Lung (tissue), 12 donors: ENCODE data around the gene OR8D4. TPM values are rescaled to one million over a fixed set of nuclear protein-coding genes. Genes with fewer than 3 reads are reported as not detected.

Experiments used
- ATAC-seq: fragments of 200-7000 bp; cut with Tn5 transposase; one replicate; pipeline ENCODE4 v1.9.1; 2020; ENCODE audit warnings: moderate number of reproducible peaks; ENCODE audit not compliant: insufficient read depth, low FRiP score
- DNase-seq, 3 donors: peaks; one replicate each; pipeline ENCODE4 v3.0.0-alpha.2; 2013 to 2017
- H3K27ac ChIP-seq, 2 donors: one replicate each; pipeline ENCODE4 v1.5.1; 2013; ENCODE audit warnings: mild to moderate bottlenecking in 2 of 2, moderate library complexity in 2 of 2, control low read depth in 1 of 2, inconsistent platforms in 1 of 2, low read depth in 1 of 2, low read length in 1 of 2
- H3K27me3 ChIP-seq, 3 donors: one replicate each; pipeline ENCODE4 v1.5.1; 2013; ENCODE audit warnings: low read length in 2 of 3; ENCODE audit not compliant: control insufficient read depth in 3 of 3, insufficient read depth in 3 of 3
- H3K36me3 ChIP-seq, 4 donors: one replicate each; pipeline ENCODE4 v1.5.1; 2013; ENCODE audit warnings: low read length in 4 of 4, mild to moderate bottlenecking in 1 of 4, moderate library complexity in 1 of 4; ENCODE audit not compliant: control insufficient read depth in 4 of 4, insufficient read depth in 4 of 4
- H3K4me1 ChIP-seq, 5 donors: one replicate each; pipeline ENCODE4 v1.5.1; 2013; ENCODE audit warnings: low read length in 5 of 5, mild to moderate bottlenecking in 2 of 5, moderate library complexity in 1 of 5; ENCODE audit not compliant: control insufficient read depth in 5 of 5, insufficient read depth in 5 of 5
- H3K4me3 ChIP-seq: one replicate; pipeline ENCODE4 v1.5.1; 2013; ENCODE audit warnings: mild to moderate bottlenecking, control low read depth, moderate library complexity
- H3K9ac ChIP-seq, 2 donors: one replicate each; pipeline ENCODE4 v1.5.1; 2013; ENCODE audit warnings: low read length in 2 of 2, control low read depth in 1 of 2; ENCODE audit not compliant: insufficient read depth in 1 of 2
- H3K9me3 ChIP-seq, 4 donors: one replicate each; pipeline ENCODE4 v1.5.1; 2013; ENCODE audit warnings: low read length in 3 of 4, mild to moderate bottlenecking in 1 of 4, moderate library complexity in 1 of 4; ENCODE audit not compliant: control insufficient read depth in 4 of 4, insufficient read depth in 3 of 4
- CTCF ChIP-seq: IDR thresholded peaks from 2 replicates; pipeline ENCODE4 v1.5.1; 2012; ENCODE audit warnings: mild to moderate bottlenecking; ENCODE audit errors: control extremely low read depth, extremely low read depth
- WGBS, 2 donors: extraction: QIAGEN DNeasy Blood & Tissue Kit; methylation state at CpG; one replicate each; pipeline ENCODE4 v1.1.7; 2013; 5-methylcytosine and 5-hydroxymethylcytosine counted together
- polyA plus RNA-seq, 2 donors: library from polyadenylated mRNA; stranded (reverse); fragments of 200-250 nt; gene quantifications; one replicate each; pipeline ENCODE4 v1.2.1, GENCODE V29; 2013
- total RNA-seq, 2 donors: library from RNA; depleted of rRNA in 1 of 2; stranded (reverse); fragments of >200 nt in 1 of 2; gene quantifications; one replicate each; pipeline ENCODE4 v1.2.1, GENCODE V29; 2014 to 2021
- donor health status: control.
- donor health status: control.
- donor health status: Bipolar disorder and iron deficiency.
- donor health status: healthy.
- donor health status: DM: yes; HTN: yes; CAD: no.

OR8D4 gene
- total and polyA plus RNA-seq, 4 donors: not detected

- H3K27me3 ChIP-seq: no peaks in the 10 kb centered on the region
- DNase-seq: no peak
- H3K27ac ChIP-seq: no peak overlapping the region
- no peak overlapping the region for H3K9ac ChIP-seq
- H3K36me3 ChIP-seq: no peaks in the 10 kb centered on the region
- no peak overlapping the region for H3K4me3 ChIP-seq
- no peak for TF ChIP-seq CTCF
- ATAC-seq: no peak
- H3K9me3 ChIP-seq: peaks cover 0 to 3% (median 0%) of the 10 kb centered on the region in 4 donors
- no peaks in the 10 kb centered on the region for H3K4me1 ChIP-seq
These were observed 9.9 kb upstream of the OR8D4 start for GRCh38 chr11:123892031-123892430.

GRCh38 chr11:123899792-123900191, 2.2 kb upstream of the OR8D4 start:
- Histone ChIP-seq H3K9me3 (no peaks in the 10 kb centered on the region), H3K36me3 (no peaks in the 10 kb centered on the region), H3K27ac (no peak overlapping the region), H3K27me3 (no peaks in the 10 kb centered on the region), H3K4me1 (no peaks in the 10 kb centered on the region), H3K9ac (no peak overlapping the region), H3K4me3 (no peak overlapping the region)
- no peak for TF ChIP-seq CTCF
- ATAC-seq: no peak
- 69 to 82% methylated on average over 3 of the region's 3 CpGs for WGBS, 2 donors
- DNase-seq: peak in 1 of 3 donors; percentile 7

GRCh38 chr11:123903932-123904331, 2.0 kb downstream of the OR8D4 start:
- ATAC-seq: no peak
- no peak overlapping the region for H3K9ac ChIP-seq
- no peak overlapping the region for H3K4me3 ChIP-seq
- WGBS, 2 donors: 76 to 85% methylated on average over 2 of the region's 2 CpGs
- H3K4me1 ChIP-seq: no peaks in the 10 kb centered on the region
- no peaks in the 10 kb centered on the region for H3K36me3 ChIP-seq
- DNase-seq: no peak
- no peak for TF ChIP-seq CTCF
- no peaks in the 10 kb centered on the region for H3K9me3 ChIP-seq
- no peaks in the 10 kb centered on the region for H3K27me3 ChIP-seq
- no peak overlapping the region for H3K27ac ChIP-seq

GRCh38 chr11:123904932-123905331, 3.0 kb downstream of the OR8D4 start:
- H3K9me3 ChIP-seq: no peaks in the 10 kb centered on the region
- ATAC-seq: no peak
- no peak overlapping the region for H3K9ac ChIP-seq
- no peak for DNase-seq
- no peak overlapping the region for H3K4me3 ChIP-seq
- no peaks in the 10 kb centered on the region for H3K27me3 ChIP-seq
- WGBS, 2 donors: 70 to 90% methylated on average over 3 of the region's 3 CpGs
- H3K27ac ChIP-seq: no peak overlapping the region
- TF ChIP-seq CTCF: no peak
- no peaks in the 10 kb centered on the region for H3K36me3 ChIP-seq
- H3K4me1 ChIP-seq: no peaks in the 10 kb centered on the region
